NCI-H2107 treated with DMSO at 0.1 percent for 48 hours (cell line): ENCODE data around the gene USP49.
"Not testable (repeated sequence)": the region's sequence is repeated elsewhere in the genome, so short reads cannot be mapped to it uniquely, and the experiment has no call there.

ENCODE experiments used
- DNase-seq: peaks from one replicate; lab custom pipeline; 2025; ENCODE audit not compliant: unreplicated experiment; lab: John Stamatoyannopoulos, UW

Gene USP49

GRCh38 chr6:41895300-41896233 is at the start of gene USP49:
Gene USP49, minus strand, starts transcription at chr6:41895375. Its CDS starts 88,392 bp downstream, at chr6:41806983.
- DNase-seq: peak; percentile 57

- DNase-seq: no peak
Measured at GRCh38 chr6:41943456-41943855, 48.3 kb upstream of the USP49 start.

GRCh38 chr6:41942882-41943281 is 47.7 kb upstream of the USP49 start:
- DNase-seq: not testable (repeated sequence)

GRCh38 chr6:41942067-41942851 is 47.1 kb upstream of the USP49 start:
- no peak for DNase-seq

GRCh38 chr6:41941280-41942066 is 46.3 kb upstream of the USP49 start, which contains the start of gene CCND3:
Gene CCND3, minus strand, starts transcription at chr6:41941808. Its CDS starts 159 bp downstream, at chr6:41941649.
- peak; percentile 29 for DNase-seq

GRCh38 chr6:41940759-41941279 is 45.6 kb upstream of the USP49 start:
- peak; percentile 0 for DNase-seq

- DNase-seq: no peak
Measured at GRCh38 chr6:41939848-41940758, 44.9 kb upstream of the USP49 start.

- DNase-seq: no peak
Measured at GRCh38 chr6:41939176-41939847, 44.1 kb upstream of the USP49 start.

- no peak for DNase-seq
Measured at GRCh38 chr6:41938590-41939175, 43.5 kb upstream of the USP49 start.

- no peak for DNase-seq
Measured at GRCh38 chr6:41937861-41938574, 42.8 kb upstream of the USP49 start.

- DNase-seq: no peak
Measured at GRCh38 chr6:41937472-41937860, 42.3 kb upstream of the USP49 start.

- peak; percentile 10 for DNase-seq
Measured at GRCh38 chr6:41936073-41936837, 41.1 kb upstream of the USP49 start.

- DNase-seq: no peak
Measured at GRCh38 chr6:41935685-41936072, 40.5 kb upstream of the USP49 start.

GRCh38 chr6:41935193-41935574 is 40.0 kb upstream of the USP49 start:
- DNase-seq: no peak

GRCh38 chr6:41934278-41935192 is 39.4 kb upstream of the USP49 start:
- no peak for DNase-seq

GRCh38 chr6:41932378-41932777 is 37.2 kb upstream of the USP49 start:
- DNase-seq: no peak
